Measurements from ENCODE around the gene CCDC136. TPM values are rescaled to one million over a fixed set of nuclear protein-coding genes. Genes with fewer than 3 reads are reported as not detected.

Gene CCDC136
- total RNA-seq, 1 experiment from 2014 or later: 11.1 TPM

DNA sequence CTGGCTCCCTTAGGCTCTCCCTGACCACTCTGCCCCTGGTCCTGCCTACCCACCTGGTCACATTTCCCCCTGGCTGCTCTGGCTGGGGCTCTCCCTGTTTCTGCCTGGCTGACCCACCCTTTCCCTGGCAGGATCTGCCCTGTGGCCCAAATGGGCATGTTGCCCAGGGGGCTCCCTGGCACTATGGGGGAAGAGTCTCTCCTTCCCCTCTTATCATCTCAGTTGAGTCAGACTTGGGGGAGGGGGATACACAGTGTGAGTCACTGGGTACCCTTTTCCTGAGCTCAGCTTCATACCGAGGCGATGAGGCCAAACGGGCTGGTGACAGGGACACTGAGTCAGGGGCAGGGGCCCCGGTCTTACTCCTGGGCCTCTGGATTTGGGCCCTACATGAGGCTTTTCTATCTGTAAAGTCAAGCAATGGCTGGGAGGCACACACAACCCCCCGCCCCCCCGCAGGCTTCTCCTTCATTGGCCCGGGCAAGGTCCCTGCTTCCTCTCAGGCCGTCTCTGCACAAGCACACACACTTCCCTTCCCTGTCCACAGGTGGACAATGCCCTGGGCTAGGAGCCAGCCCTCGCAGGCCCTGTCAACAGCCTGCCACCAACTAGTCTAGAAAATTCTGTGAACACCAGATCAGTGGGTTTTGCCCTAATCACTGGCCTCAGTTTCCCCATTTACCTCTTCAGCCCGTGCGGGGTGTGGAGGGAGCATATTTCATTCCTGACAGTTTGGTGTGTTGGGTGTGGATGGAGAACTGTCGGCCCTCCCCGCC, 37.8 kb downstream of the CCDC136 start:
- Histone ChIP-seq H3K4me2 (ENCODE audit: low read length) (peak overlapping the region; percentile 92), H3K27ac (ENCODE audit: low read depth, low read length) (peak overlapping the region; percentile 61), H3K9me3 (ENCODE audit: control insufficient read depth in 1 of 2, insufficient read depth in 1 of 2, low read depth in 1 of 2, low read length in 2 of 2) (no peaks in the 10 kb centered on the region), H3K9ac (ENCODE audit: low read length) (peak overlapping the region; percentile 68), H3K4me3 (replicated peaks in 1 of 2; ENCODE audit: low read depth in 1 of 2, low read length in 2 of 2) (peak overlapping the region; percentile 41 to 67), H4K20me1 (ENCODE audit: insufficient read depth) (no peaks in the 10 kb centered on the region), H3K79me2 (ENCODE audit: insufficient read depth, low read length) (peaks cover 18% of the 10 kb centered on the region; the same call in 1 of the 2 replicates), H3K9me2 (ENCODE audit: insufficient read depth) (no peaks in the 10 kb centered on the region), H3K36me3 (ENCODE audit: control insufficient read depth in 1 of 2, insufficient read depth in 2 of 2, low read length in 2 of 2) (no peaks in the 10 kb centered on the region), H2AFZ (ENCODE audit: low read depth, low read length, poor library complexity, severe bottlenecking) (peak overlapping the region; percentile 64), H3K4me1 (ENCODE audit: control insufficient read depth in 1 of 2, insufficient read depth in 2 of 2, low read length in 2 of 2) (peaks cover 35 to 74% of the 10 kb centered on the region in 2 experiments), H3K27me3 (ENCODE audit: insufficient read depth, low read length) (no peaks in the 10 kb centered on the region)
- TF ChIP-seq, protein P1, sequence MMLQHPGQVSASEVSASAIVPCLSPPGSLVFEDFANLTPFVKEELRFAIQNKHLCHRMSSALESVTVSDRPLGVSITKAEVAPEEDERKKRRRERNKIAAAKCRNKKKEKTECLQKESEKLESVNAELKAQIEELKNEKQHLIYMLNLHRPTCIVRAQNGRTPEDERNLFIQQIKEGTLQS (IDR thresholded peaks at IDR 0.05): no peak
- TF ChIP-seq ZFX (IDR thresholded peaks at IDR 0.05): no peak
- TF ChIP-seq POLR2AphosphoS5 (IDR thresholded peaks at IDR 0.05; ENCODE audit: low read depth, low read length): no peak
- TF ChIP-seq CEBPB (IDR thresholded peaks at IDR 0.05; ENCODE audit: low read depth): no peak
- TF ChIP-seq ZNF274 (IDR thresholded peaks at IDR 0.05; ENCODE audit: low read depth, low read length): no peak
- TF ChIP-seq, protein P2, sequence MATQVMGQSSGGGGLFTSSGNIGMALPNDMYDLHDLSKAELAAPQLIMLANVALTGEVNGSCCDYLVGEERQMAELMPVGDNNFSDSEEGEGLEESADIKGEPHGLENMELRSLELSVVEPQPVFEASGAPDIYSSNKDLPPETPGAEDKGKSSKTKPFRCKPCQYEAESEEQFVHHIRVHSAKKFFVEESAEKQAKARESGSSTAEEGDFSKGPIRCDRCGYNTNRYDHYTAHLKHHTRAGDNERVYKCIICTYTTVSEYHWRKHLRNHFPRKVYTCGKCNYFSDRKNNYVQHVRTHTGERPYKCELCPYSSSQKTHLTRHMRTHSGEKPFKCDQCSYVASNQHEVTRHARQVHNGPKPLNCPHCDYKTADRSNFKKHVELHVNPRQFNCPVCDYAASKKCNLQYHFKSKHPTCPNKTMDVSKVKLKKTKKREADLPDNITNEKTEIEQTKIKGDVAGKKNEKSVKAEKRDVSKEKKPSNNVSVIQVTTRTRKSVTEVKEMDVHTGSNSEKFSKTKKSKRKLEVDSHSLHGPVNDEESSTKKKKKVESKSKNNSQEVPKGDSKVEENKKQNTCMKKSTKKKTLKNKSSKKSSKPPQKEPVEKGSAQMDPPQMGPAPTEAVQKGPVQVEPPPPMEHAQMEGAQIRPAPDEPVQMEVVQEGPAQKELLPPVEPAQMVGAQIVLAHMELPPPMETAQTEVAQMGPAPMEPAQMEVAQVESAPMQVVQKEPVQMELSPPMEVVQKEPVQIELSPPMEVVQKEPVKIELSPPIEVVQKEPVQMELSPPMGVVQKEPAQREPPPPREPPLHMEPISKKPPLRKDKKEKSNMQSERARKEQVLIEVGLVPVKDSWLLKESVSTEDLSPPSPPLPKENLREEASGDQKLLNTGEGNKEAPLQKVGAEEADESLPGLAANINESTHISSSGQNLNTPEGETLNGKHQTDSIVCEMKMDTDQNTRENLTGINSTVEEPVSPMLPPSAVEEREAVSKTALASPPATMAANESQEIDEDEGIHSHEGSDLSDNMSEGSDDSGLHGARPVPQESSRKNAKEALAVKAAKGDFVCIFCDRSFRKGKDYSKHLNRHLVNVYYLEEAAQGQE (IDR thresholded peaks at IDR 0.05; ENCODE audit: low read depth): no peak
- no TSS peak for BruUV-seq (replicated peaks)
- CTCF ChIA-PET: no interaction called here
- POLR2A ChIA-PET: no interaction called here
- ATAC-seq (peak; percentile 35), DNase-seq (ENCODE audit: low read depth, low spot score) (no peak)
- intact Hi-C loops (cut with micrococcal nuclease): no loop called here
- RAD21 ChIA-PET (ENCODE audit: low non-redundant PET in 1 of 2, low total read pairs in 2 of 2, uncharacterized antibody in 2 of 2, unreplicated experiment in 2 of 2): no interaction called here
